Stimulated activated CD8-positive, alpha-beta memory T cell treated with anti-CD3 and anti-CD28 coated beads, Interleukin-15, amount 100 ng/mL, for 24 hours (primary cell): ENCODE data around the gene DYRK3.
A peak's percentile ranks its signal among the peaks of the same experiment; 100 is the strongest.

Experiments
- DNase-seq: peaks from one replicate; pipeline ENCODE4 v3.0.0-alpha.2; 2020; ENCODE audit warnings: low read depth

DYRK3 gene

DNA sequence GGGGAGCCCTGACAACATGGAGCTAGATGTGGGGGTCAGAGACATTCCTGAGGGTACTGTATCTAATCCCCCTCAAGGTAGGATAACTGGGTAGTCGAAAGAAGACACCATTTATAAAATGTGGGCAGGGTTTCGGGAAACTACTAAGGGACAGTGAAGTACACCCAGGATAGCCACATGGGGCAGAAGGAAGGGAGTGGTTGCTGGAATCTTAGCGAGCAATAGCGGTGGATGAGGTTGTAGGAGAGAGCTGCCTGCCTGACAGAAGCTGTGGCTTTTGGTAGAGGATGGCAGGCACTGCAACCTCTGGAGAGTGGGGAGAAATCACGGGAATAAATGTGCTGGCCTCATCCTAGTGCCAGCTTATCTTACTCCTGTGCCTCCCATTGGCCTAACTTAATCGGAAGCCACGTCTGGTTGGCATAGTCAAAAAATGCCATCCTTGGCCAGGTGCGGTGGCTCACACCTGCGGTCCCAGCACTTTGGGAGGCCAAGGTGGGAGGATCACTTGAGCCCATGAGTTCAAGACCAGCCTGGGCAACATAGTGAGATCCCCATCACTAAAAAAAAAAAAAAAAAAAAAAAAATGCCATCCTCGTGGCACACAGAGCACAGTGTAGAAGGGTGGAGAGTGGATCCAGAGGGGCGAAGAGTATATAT lies 26.0 kb downstream of the DYRK3 start:
- DNase-seq, result no peak

DNA sequence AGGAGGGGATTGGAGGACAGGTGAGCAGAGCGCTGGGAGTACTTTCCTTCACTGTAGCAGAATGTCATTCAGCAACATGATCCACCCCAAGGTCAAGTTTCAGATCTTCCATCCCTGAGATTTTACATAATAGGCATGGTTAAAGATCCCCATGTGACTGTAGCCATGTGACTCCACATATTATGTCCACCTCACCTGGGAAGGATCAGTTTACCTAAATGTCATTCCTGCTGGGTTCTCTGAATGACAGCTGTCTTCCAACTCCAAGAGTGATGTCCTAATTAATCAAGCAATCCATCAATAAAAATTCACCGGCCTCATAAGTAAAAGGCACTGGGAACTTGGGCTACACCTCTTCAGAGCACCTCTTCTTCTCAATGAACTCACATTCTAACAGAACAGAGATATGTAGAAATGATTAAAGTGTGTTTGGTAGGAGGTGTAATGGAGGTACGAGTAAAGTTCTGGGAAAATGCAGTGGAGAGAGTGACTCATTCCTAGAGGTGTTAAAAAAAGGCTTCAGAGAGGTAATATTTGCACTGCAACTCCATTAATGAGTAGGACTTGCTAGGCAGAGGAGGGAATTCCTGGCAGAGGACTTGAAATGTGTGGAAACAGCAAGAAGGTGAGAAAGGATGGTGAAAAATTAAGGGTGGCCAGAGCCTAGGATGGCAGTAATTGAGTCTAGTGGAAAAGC lies 27.2 kb downstream of the DYRK3 start:
- DNase-seq, result no peak

DNA sequence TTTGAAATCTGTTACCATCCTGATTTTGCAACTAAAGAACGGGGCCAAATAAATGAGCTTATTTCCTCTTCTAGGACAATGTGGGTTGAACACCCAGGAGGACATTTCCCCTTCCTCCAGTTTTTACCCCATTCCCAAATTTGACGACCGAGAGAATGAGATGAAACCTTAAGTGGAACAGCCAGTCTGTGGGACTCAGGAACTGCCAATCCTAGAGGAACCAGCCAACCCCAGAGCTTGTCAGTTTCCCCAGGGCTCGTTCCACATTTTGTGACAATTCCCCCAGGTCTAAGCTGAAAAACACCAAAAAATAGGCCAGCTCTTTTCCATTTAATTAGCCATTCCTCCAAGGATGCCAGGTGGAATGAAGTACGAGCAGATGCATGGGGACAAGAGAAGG lies 28.0 kb downstream of the DYRK3 start:
- DNase-seq, result no peak

DNA sequence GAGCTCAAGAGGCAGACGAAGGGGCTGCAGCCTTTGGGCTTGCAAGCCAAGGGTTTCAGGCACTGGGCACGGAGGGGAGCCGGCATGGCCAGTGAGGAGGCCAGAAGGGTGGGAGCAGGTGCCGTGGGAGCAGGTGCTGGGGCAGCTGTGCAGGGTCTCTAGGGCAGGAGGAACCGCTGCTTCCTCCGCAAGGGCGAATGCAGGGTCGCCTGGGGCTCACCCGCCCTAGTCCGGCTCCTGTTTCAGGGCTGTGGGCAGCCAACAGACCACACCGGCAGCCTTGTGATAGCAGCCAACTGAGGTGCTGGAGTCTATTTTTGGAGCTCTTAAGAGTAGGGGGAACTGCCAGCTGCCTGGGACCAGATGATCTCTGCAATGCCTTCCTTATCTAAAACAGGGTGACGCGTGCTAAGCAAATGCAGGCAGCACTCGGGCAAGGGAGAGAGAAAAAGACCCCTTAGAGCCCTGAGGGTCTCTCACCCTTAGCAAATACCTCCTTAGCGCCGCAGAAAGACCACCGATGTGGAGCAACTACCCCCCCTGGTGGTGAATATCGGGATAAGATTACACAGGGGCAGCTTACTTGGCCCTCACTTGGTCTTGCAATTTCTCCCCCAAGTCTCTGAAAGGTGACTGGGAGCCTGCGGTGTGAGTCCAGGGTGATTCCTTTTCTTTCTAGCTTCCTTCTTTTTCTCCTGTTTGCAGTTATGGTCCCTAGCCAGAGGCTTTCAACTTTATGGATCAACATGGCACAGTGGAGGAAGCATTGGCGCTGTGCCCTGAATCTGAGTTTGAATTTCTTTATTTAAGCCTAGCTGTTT lies 28.7 kb downstream of the DYRK3 start:
- DNase-seq, result peak; percentile 30

DNA sequence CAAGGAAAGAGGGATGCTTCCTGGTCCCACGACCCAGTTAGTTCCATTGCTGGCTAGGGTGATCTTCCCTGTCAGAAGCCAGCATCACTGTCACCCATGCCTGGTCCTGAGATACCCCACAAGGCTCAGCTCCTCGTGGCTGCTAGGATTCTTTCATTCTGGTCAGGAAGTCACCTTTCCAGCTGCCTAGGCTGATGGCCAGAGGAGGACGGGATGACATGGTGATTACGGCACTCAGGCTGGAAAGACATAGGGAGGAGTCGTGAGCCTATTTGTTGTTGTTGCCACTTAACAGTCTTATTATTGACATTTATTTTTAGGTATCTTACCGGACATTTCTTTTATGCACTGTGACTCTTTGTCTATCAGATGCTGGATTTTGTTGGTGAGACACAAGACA lies 29.4 kb downstream of the DYRK3 start:
- no peak for DNase-seq

DNA sequence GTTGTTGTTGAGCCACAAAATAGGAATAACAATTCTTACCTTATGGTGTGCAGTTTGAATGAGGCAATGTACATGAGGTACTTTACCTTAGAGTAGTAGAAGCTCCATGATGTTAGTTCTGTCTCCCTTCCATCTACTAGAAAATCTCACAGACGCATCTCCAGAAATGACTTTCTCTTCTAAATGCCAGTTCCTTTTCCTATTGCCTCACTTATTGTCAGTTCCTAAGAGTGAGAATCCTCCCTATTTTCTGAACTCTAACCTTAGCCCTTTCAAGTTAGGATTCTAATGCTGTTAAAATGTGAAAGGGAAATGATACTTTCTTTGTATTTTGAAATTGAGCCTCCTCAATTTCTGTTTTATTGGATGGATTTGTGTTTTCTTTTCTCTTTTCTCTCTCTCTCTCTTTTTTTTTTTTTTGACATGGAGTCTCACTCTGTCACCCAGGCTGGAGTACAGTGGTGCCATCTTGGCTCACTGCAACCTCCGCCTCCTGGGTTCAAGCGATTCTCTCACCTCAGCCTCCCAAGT lies 30.8 kb downstream of the DYRK3 start:
- no peak for DNase-seq

DNA sequence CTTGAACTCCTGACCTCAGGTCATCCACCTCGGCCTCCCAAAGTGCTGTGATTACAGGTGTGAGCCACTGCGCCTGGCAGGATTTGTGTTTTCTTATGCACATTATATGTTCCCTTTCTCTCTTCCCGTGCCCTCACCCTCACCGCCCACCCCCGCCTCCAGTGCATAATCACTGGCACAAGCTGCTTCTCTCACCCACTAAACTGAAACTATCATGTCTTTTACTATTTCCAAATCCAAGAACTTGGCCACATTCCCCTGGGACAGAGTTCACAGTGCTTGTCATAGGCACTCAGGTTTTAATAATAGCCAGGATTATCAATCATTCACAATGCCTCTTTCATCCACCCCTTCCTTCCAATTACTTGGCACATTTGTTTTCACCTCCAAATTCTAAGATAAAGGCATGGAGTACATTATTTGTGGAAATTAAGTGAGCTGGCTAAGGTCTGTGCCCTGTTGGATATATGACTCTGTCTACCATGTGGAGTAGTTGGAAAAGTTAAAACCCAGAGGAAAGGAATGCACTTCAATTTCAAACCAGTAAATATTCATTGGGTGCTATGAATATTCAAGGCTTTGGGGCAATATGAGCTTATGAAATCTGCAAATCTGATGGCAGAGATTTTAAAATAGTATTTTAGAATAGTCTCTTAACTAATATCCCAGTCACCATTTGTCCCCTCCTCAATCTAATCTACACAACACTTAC lies 31.8 kb downstream of the DYRK3 start:
- no peak for DNase-seq

DNA sequence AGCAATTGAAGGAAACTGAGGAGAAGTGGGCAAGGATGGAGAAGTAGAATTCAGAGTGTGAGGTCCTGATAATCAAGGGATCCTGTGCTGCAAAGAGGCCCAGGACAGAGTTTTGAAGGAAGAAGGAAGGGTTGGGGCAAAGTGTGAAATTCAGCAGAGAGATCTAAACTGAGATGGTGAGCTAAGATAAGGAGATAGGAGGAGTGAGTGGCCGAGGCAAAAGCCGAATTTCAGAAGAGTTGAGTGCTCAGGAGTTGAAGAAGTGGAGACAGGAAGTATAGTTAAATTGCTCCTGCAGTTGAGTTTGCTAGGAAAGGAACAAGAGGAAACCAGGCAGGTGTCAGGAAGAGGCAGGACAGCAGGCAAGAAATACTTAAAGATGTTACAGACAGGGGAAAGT lies 33.0 kb downstream of the DYRK3 start:
- DNase-seq, result no peak

DNA sequence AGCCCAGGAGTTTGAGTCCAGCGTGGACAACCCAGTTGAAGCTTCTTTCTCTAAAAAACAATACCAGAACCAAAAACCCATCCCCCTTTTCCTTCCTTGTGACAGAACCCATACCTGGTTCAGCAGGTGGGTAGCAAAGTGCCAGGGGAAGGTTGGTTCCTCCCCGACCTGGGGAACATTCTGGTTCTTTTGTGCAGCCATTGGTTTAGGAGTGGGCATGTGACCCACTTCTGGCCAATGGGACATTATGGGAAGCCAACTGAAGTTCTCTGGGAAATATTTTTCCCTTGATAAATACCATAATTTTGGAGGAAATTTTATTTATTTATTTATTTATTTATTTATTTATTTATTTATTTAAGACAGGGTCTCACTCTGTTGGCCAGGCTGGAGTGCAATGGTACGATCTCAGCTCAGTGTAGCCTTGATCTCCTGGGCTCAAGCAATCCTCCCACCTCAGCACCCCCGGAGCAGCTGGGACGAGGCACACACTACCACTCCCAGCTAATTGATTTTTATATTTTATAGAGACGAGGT lies 33.6 kb downstream of the DYRK3 start:
- no peak for DNase-seq

DNA sequence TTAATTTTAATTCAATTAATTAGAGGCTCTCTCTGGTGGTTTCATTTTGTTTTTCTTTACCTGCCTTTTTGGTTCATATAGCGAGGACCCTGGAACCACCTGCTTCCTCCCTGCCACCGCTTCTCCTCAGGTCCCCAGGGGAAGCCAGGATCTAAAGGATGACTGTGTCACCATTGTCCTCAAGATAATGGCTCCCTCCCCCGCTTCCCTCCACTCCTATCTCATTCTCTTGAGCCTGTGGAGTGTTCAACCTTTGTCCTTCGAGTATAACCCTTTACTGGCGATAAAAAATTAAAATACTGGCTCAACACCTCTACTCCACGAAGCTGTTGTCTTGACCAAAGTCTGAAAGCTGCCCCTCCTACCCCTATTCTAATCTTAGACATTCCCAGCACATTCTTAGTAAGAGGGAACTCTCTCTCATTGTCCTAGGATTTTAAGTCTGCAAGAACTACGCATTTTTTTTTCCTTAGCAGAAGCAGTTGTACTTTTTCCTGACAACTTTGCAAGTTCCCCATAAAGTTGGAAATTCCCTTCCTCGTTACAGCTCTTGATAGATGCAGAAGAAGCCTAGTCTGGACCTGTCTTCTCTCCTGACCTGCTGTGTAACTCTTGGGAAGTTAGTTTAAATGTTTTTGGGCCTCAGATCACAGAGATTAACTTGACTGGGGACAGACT lies 36.8 kb downstream of the DYRK3 start:
- no peak for DNase-seq

DNA sequence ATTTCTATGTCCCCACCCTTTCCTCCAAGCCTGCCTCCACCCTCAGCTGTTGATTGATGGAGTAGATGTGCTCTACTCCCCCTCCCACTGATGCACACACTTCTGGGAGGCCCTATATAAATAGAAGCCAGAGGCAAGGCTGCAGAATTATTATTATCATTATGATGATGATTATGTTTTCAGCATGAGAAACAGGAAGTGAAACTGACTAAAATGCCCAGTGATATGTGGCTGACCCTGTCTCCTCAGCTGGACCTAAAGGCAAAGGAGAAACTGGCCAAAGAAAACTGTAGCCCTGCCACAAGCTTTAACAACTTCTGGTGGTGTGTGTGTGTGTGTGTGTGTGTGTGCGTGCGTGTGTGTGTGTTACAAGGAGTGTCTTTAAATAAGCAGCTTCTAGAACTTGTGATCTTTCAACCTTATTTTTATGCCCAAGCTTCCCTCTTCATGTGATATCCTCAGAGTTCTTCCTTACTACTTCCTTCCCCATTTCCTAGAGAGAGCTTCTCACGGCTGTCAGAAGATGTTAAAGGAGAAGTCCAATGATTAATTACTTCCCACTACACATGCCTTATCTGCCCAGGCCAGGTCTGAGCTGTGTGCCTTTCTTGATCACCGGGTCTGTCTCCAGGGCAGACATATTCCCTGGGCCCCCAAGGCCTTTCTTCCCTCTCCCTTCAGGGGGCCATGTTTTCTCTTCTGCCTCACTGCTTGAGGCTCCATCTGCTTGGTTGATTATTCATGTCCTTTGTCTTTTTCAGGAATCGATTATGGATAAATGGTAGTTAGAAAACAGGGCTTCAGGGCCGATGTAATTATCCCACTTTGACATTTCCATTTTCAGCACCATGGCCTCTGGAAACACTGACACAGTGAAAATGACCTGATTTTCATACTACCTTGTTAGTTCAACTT lies 37.8 kb downstream of the DYRK3 start:
- no peak for DNase-seq

DNA sequence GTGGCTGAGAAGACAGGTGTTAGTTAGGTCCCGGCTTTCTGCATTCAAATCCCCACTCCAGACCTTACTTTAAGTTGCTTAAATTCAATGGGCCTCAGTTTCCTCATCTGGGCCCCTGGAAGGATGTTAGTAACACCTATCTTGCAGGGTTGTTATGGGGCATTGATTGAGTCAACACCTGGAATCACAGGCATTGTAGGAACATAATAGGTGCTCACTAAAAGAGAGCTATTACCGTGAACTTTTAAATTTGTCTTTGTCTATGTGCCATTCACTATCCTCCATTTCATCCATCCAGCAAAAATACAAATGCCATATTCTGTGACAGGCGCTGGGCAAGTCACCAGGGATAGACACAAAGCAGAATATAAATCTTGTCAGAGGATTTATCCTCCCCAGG lies 38.9 kb downstream of the DYRK3 start:
- DNase-seq, result no peak

DNA sequence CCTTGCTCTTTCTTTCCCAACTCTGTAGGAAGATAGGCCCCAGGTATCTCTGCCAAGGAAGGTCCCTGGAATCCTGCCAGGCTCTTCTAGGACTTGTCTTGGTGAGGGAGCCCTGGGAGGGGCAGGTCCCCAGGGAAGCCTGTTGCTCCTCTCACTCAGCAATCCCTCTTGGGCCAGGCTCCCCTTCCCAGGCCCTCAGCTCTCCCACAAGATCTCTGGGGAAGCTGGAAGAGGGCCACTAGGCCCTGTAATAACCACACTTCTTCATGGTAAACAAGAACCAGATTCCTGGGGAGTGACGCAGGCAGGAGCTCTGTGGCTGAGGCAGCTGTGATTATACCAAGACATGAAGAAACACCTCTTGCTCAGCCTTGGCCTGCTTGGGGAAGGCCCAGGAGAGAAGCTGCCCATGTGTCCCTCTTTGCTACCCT lies 39.4 kb downstream of the DYRK3 start:
- no peak for DNase-seq

DNA sequence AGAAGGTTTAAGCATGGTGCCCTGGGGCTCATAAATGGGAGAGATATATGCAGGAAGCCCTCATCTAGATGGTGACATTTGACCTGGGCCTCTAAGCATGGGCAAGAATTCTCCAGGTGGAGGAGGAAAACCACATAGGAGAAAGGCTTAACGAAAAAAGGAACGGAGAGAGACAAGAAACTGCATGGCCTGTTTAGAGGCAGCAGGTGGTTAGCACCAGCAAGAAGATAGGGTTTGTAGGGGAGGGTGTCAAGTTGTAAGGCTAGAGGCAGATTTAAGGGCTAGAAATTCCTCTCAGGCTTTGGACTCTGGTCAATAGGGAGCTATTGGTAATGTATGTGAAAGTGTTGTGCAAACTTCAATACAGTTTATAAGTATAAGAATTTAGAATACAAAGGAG lies 41.2 kb downstream of the DYRK3 start:
- DNase-seq, result no peak

DNA sequence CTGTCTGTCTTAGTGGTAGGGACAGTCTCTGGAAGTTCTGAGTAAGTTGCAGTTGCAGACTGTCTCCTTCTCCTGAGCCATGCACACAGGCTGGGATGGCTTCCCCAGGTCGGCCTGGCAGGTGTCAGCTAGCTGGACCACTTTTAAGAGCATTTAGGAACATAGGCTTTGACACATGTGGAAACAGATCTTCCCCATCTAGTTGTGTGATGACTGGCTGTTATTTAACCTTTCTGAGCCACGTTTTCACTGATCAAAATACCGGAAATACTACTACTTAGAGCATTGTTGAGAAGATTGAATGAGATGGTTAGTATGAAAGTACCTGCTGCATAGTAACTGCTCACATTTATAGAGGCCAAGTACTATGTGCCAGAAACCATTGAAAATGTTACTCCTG lies 43.2 kb downstream of the DYRK3 start:
- DNase-seq, result no peak

DNA sequence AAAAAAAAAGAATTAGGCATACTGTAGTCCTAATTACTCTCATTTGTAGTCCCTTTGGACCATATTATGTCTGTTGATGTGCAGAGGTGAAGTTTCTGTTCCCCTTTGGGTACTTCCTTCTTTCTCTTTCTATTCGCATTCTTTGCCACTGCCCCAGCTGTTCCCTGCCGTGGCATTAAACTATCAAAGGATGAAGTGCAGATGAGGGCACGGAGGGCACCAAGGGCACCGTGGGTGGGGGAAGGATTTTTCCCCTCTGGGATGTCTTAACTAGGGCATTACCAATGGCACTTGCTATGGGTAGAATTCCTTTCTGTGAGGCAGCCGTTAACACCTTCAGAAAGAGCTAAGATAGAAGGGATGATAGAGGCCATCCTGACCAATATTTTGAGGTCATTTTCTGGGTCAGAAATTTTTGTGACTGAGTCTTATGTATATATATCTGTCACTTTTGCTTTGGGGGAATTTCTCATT lies 44.4 kb downstream of the DYRK3 start:
- no peak for DNase-seq

DNA sequence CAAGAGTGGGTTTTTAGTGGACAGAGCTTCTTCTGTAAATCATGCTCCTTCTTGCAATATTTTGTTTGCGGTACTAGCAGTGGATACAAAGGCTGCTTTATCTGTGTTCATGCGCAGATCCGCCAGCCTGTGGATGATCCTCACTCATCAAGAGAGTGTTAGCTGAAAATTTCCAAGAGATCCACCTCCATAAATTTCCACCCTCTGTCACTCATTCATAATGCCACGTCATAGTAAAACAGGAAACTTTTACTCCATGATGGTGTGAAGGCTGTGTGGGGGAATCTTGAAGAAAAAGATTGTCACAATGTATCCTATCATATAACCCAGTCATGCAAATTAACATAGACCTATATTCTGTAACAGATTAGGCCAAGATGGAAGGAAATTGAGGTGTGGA lies 44.9 kb downstream of the DYRK3 start:
- DNase-seq, result no peak

DNA sequence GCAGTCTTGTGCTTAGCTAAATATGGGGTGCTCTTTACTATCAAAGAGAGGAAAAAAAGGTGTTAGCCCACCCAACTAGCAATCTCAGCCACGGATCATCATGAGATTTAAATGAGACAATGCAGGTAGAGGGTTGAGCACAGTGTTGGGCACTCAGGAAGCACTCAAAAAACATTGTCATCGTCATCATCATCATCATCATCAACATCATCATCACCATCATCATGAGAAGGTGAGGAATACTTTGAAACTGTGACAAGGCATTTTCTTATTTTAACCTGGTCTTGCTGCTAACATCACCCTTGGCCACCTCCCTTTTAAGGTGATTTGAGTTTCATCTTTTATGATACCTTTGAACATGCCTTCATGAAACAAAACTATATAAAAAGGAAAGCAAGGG lies 46.0 kb downstream of the DYRK3 start:
- no peak for DNase-seq

DNA sequence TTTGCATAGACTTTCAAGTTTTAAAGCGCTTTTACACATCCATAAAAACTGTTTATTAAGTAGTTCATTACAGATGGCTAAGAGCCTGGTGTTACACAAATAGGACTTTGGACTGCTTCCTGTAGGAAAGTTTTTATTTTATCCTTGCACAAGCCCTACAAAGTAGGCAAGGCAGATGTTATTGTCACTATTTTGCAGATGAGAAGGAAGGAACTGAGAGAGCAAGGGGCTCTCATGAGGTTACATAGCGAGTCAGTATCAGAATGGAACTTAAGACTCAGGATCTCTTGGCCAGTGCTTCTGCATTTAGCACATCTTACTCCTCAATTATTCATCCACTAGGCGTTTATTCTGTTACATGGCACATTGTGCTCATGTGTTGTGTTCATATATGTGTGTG lies 46.8 kb downstream of the DYRK3 start:
- no peak for DNase-seq

DNA sequence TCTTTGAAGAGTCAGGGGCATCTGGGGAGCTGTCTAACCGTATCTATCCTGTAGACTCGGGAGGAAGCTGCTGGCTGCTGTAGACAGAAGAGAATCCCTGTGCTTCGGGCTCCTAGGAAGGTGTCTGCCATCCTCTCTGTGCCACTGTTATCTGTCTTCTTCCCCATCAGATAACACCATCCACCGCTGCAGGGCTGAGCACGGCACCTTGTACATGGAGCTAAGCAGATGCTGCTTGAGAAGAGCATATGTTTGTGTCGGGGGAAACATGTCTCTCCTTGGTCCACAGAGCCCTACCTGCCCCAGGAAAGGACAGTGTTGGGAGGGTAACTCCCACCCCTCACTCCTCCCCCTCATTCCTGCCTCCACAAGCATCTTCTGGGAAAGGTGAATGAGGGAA lies 48.0 kb downstream of the DYRK3 start:
- DNase-seq, result no peak
